ENCODE measurements around the gene KRTAP26-1. TPM values are rescaled to one million over a fixed set of nuclear protein-coding genes. Genes with fewer than 3 reads are reported as not detected.

The KRTAP26-1 gene
- polyA plus RNA-seq, 1 of the 3 experiments (the other 2 are of a cell fraction): not detected

- WGBS (ENCODE audit: low lambda C conversion rate): 0% methylated on average over 2 of the region's 2 CpGs
- H2AFZ ChIP-seq (ENCODE audit: low read depth): no peak within 1 kb of the TSS
Observed at GRCh38 chr21:30289215-30289614, 30.9 kb downstream of the KRTAP26-1 start, which contains the start of gene KRTAP25-1. KRTAP25-1 (minus strand) TSS chr21:30289514; CDS start chr21:30289490, 24 bp downstream.

GRCh38 chr21:30282850-30283249 is 37.3 kb downstream of the KRTAP26-1 start, which contains the start of gene KRTAP24-1:
KRTAP24-1 (minus strand) TSS chr21:30282950; CDS start chr21:30282932, 18 bp downstream.
- no peak for DNase-seq
- Histone ChIP-seq H3K9me2 (no peaks in the 10 kb centered on the region), H3K9me3 (no peaks in the 10 kb centered on the region), H3K27me3 (ENCODE audit: insufficient read depth) (0 out of 2 replicates have a peak, but pooled peaks cover 5% of the 10 kb centered on the region), H3F3A (replicated peaks; ENCODE audit: insufficient read depth) (no peaks in the 10 kb centered on the region), H3K9ac (no peak within 1 kb of the TSS), H4K20me1 (ENCODE audit: insufficient read depth) (no peaks in the 10 kb centered on the region), H3K36me3 (replicated peaks in 1 of 2; ENCODE audit: control insufficient read depth in 1 of 2, insufficient read depth in 2 of 2, low read length in 1 of 2) (no peaks in the 10 kb centered on the region), H3K27ac (ENCODE audit: low read depth in 2 of 2, low read length in 1 of 2) (no peak within 1 kb of the TSS), H3K4me2 (no peak within 1 kb of the TSS), H3K4me3 (ENCODE audit: low read depth in 2 of 2, low read length in 1 of 2) (no peak within 1 kb of the TSS), H3K79me2 (ENCODE audit: insufficient read depth) (no peaks in the 10 kb centered on the region), H2AFZ (ENCODE audit: low read depth) (no peak within 1 kb of the TSS), H3K4me1 (ENCODE audit: control insufficient read depth in 1 of 2, insufficient read depth in 2 of 2, low read depth in 1 of 2, low read length in 1 of 2) (no peaks in the 10 kb centered on the region)
- POLR2A ChIA-PET: no interaction called here
- TF ChIP-seq MAX (IDR thresholded peaks at IDR 0.05; ENCODE audit: low read depth) (no peak), RCOR1 (IDR thresholded peaks at IDR 0.05; ENCODE audit: low read length) (no peak), RXRA (IDR thresholded peaks at IDR 0.05; ENCODE audit: borderline replicate concordance, low read depth) (no peak), GATA2 (CRISPR knock-in tag; IDR thresholded peaks at IDR 0.05) (no peak), USF1 (IDR thresholded peaks at IDR 0.05; ENCODE audit: borderline replicate concordance, low read depth) (no peak)
- WGBS (ENCODE audit: low lambda C conversion rate): 2% methylated on average over 2 of the region's 3 CpGs
- CTCF ChIA-PET: no interaction called here

More at GRCh38 chr21:30289215-30289614, 30.9 kb downstream of the KRTAP26-1 start, which contains the start of gene KRTAP25-1:
- TF ChIP-seq TAF1 (IDR thresholded peaks at IDR 0.05; ENCODE audit: borderline replicate concordance, low read depth, low read length) (no peak), JUND (IDR thresholded peaks at IDR 0.05) (no peak), MAX (IDR thresholded peaks at IDR 0.05; ENCODE audit: low read depth) (no peak), MEF2A (IDR thresholded peaks at IDR 0.05; ENCODE audit: borderline replicate concordance, low read depth) (no peak), ZBTB33 (IDR thresholded peaks at IDR 0.05; ENCODE audit: borderline replicate concordance, low read depth) (no peak)
- Histone ChIP-seq H3K4me3 (ENCODE audit: low read depth in 2 of 2, low read length in 1 of 2) (no peak within 1 kb of the TSS), H3K4me2 (no peak within 1 kb of the TSS), H3K27ac (ENCODE audit: low read depth in 2 of 2, low read length in 1 of 2) (no peak within 1 kb of the TSS), H3K36me3 (replicated peaks in 1 of 2; ENCODE audit: control insufficient read depth in 1 of 2, insufficient read depth in 2 of 2, low read length in 1 of 2) (no peaks in the 10 kb centered on the region), H3K4me1 (ENCODE audit: control insufficient read depth in 1 of 2, insufficient read depth in 2 of 2, low read depth in 1 of 2, low read length in 1 of 2) (no peaks in the 10 kb centered on the region), H4K20me1 (ENCODE audit: insufficient read depth) (no peaks in the 10 kb centered on the region), H3K9ac (no peak within 1 kb of the TSS), H3K9me2 (no peaks in the 10 kb centered on the region), H3F3A (replicated peaks; ENCODE audit: insufficient read depth) (no peaks in the 10 kb centered on the region), H3K27me3 (ENCODE audit: insufficient read depth) (no peaks in the 10 kb centered on the region; the same call in 1 of the 2 replicates), H3K79me2 (ENCODE audit: insufficient read depth) (no peaks in the 10 kb centered on the region), H3K9me3 (no peaks in the 10 kb centered on the region)
- ChIA-PET POLR2A (no interaction called here), CTCF (interaction anchor here (0.9 kb wide), 1 partner anchor 21 kb away, joined by 3 read pairs; no protein-coding TSS in a partner anchor)
- DNase-seq: no peak

All from SK-N-SH (cell line).